KOPT-K1 (cell line): ENCODE measurements around the gene TMEM220.

Experiments used
- H3K27ac ChIP-seq: fragments of 200-600 bp; sonication (generic); 2 replicates; pipeline ENCODE4 v1.5.1; 2016; ENCODE audit warnings: antibody characterized with exemption, mild to moderate bottlenecking, low read depth, low read length; ENCODE audit not compliant: poor library complexity, severe bottlenecking
- H3K36me3 ChIP-seq: fragments of 200-600 bp; sonication (generic); 2 replicates; pipeline ENCODE4 v1.5.1; 2017; ENCODE audit warnings: antibody characterized with exemption, mild to moderate bottlenecking, low read length, moderate library complexity; ENCODE audit not compliant: insufficient read depth
- H3K9me3 ChIP-seq: fragments of 200-600 bp; sonication (generic); 2 replicates; pipeline ENCODE4 v1.5.1; 2017; ENCODE audit warnings: antibody characterized with exemption, low read length, mild to moderate bottlenecking; ENCODE audit not compliant: insufficient read depth, poor library complexity, severe bottlenecking

The TMEM220 gene

DNA sequence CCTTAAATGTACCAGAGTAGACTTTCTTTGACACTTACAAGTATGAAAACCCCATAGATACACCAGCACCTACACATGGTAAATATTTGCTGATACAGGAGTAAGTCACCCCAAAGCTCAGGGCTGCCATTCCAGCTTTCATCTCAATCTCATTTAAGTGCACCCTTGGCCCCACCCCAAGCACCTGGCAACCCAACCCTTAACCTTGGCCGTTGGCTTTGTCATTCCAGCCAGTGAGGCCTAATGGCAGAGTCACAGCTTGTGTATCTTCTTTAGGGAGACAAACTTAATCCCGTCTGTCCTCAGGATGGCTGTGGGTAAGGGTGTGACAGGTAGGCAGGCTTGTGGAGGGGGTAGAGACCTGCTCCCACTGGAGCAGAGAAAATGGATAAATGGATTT lies 31.5 kb upstream of the TMEM220 start:
- H3K9me3 ChIP-seq, result no peaks in the 10 kb centered on the region
- no peaks in the 10 kb centered on the region for H3K36me3 ChIP-seq
- no peak overlapping the region for H3K27ac ChIP-seq

DNA sequence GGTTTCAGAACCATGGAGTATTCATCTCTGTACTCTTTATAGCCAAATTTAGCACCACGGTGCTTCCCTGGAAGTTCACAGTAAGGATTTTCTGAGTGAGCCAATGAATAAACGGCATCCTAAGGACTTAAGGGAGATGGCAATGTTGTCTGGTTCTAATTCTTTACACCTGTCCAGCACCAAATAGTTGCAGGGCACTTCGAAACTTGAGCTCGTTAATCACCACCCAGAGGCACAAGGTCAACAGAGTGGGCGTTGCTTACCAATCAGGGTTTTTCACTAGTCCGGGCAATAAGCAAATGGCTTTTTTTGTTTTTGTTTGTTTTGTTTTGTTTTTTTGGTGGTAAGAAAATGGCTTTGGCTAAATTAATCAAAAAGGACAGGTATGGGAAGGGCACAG lies 28.2 kb upstream of the TMEM220 start:
- Histone ChIP-seq H3K36me3 (no peaks in the 10 kb centered on the region), H3K27ac (no peak overlapping the region), H3K9me3 (no peaks in the 10 kb centered on the region)

DNA sequence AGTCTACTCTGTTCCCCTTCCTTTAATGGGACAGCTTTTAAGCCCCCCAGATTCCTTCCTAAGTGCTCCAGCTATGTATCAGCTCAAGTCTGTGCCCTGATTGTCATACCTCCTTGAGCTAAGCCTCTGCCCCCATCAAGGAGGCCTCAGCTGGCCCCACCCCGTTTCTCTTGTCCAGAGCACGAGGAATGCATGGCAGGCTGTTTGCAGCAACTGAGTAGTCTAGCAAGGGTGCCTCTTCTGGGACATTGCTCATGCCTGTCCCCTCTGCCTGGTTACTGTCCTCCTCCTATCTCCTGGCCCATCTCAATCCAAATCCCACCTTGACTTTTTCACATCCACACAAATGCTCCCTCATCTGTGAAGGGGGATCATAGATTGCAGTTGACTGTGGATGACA lies 27.8 kb upstream of the TMEM220 start:
- H3K9me3 ChIP-seq, result no peaks in the 10 kb centered on the region
- no peaks in the 10 kb centered on the region for H3K36me3 ChIP-seq
- H3K27ac ChIP-seq, result no peak overlapping the region

DNA sequence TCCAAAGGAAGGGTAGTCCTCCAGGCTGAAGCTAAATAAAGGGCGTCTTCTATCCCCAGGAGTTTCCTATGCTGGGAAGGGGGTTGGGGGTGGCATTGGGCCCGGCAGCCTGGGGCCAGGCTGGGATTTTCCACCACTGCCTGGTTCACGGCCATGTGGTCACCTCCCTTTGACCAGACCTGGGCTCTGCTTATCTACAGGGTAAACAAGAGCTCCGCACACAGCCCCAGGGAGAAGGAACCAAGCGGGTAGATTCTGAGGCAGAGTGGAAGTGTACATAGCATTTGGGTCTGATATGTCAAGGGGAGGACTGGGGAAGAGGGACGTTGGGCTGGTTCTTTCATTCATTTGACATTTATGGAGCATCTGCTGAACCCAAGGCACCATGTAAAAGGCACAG lies 27.2 kb upstream of the TMEM220 start:
- no peaks in the 10 kb centered on the region for H3K36me3 ChIP-seq
- no peak overlapping the region for H3K27ac ChIP-seq
- H3K9me3 ChIP-seq, result no peaks in the 10 kb centered on the region

DNA sequence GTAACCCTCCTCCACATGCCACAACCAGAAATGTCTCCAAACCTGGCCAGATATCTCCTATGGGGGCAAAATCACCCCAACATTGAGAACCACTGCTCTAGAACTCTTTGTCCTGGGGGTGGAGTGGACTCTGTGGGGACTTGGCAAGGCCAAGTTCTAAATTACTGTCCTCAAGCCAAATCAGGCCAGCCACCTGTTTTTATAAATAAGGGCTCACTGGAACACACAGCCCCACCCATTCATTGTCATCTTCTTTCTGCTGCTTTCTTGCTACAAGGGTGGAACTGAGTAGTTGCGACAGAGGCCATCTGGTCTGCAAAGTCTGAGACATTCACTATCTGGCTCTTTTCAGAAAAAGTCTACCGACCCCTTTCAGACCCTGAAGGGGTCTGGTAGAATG lies 26.8 kb upstream of the TMEM220 start:
- Histone ChIP-seq H3K9me3 (no peaks in the 10 kb centered on the region), H3K27ac (no peak overlapping the region), H3K36me3 (no peaks in the 10 kb centered on the region)

DNA sequence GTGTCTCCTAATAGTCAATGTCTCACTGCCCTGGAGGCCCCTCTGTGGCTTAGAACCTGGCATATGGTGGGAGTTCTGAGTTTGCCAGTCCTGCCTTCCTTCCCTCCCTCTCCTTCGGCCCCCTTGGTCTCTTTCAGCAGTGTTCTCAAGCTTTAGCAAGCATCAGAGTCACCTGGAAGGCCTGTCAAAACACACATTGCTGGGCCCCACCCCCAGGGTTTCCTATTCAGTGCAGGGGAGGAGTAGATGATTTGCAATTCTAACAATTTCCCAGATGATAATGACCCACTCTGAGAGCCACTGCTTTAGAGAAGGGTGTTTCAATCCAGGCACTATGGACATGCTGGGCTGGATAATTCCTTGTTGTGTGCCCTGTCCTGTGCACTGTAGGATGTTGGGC lies 26.4 kb upstream of the TMEM220 start:
- no peaks in the 10 kb centered on the region for H3K36me3 ChIP-seq
- no peak overlapping the region for H3K27ac ChIP-seq
- H3K9me3 ChIP-seq, result no peaks in the 10 kb centered on the region

DNA sequence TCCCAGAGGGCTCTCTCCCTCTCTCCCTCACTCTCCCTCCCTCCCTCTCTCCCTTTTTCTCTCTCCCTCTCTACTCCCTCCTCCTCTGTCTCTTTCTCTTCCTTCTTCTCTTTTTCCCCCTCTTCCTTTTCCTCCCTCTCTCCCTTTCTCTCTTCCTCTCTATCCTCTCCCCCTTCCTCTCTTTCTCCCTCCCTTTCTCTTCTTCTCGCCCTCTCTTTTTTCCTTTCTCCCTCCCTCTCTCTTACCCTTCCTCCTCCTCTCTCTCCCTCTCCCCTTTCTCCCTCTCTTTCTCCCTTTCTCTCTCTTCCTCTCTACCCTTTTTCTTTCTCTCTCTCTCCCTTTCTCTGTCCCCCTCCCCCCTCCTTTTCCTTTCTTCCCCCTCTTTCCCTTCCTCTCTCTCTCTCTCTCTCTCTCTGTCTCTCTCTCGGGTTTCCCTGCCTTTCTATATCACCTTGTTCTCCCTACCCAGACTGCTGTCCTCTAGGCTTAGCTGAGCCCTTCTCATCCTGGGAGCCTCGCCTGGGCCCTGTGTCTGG lies 25.8 kb upstream of the TMEM220 start:
- Histone ChIP-seq H3K36me3 (no peaks in the 10 kb centered on the region), H3K27ac (no peak overlapping the region), H3K9me3 (no peaks in the 10 kb centered on the region)

DNA sequence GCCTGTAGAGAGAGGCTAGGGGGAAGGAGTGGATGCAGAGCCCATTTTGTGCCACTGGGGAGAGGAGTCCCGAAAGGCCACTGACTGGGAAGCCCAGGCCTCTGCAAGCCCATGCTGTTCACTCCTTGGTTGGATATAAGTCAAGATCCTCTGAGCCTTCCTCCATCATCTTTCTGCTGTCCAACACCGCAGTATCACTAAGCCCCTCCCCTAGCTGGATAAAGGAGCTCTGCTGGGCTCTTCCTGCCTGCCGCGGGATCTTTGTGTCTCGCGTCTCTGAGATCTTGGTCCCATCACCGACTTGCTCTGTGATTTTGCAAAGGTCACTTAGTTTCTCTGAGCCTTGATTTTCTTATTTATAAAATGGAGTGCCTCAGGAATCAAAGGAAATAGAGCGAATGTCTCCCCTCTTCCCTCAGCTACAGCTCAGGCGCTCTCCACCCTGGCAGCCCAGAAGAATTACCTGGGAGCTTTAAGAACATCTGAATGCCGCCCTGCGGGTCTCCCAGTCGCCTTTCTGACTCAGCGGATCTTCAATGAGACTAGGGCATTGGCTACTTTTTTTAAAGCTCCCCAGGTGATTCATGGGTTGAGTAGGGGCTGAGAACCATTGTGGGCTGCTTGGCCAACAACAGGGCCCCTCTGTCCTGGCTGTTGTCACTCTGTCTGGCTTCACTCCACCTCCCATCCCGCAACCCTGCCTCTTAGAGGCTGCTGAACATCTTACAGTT lies 25.2 kb upstream of the TMEM220 start:
- no peak overlapping the region for H3K27ac ChIP-seq
- H3K9me3 ChIP-seq, result no peaks in the 10 kb centered on the region
- H3K36me3 ChIP-seq, result no peaks in the 10 kb centered on the region

DNA sequence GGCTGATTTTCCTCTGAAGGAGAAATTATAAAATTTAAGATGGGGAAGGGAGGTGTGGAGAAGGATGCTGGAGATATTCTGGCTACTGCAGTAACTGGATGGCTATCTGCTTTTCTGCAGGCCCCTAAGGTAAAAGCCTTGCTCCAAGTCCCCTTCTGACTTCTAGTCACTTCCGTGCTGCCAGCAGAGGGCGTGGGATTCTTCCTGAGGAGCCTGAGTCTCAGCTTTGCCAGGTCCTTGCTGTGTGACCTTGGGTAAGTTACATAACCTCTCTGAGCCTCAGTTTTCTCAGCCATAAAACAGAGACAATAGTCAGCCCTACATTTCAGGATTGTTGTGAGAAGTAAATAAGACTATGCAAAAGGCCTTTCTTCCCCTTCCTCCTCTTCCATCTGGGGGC lies 24.3 kb upstream of the TMEM220 start:
- Histone ChIP-seq H3K27ac (no peak overlapping the region), H3K9me3 (no peaks in the 10 kb centered on the region), H3K36me3 (no peaks in the 10 kb centered on the region)

DNA sequence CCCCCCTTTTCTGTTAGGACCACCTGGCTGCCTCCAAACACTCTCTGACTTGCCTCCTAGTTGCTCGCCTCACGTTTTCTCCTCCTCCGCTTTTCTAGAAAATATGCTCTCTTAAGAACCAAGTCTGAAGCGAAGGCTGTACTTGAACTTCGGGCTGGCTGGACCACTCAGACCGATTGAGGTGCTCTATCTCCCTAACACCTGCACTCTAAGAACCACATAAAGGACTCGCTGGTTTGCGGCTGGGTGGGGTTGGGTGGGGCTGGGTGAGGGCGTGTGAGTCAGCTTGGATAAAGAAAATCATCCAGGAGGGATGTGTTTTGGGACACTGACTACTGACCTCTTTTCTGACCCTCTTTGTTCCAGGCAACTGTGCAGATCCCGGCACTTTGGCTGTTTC lies 22.9 kb upstream of the TMEM220 start:
- H3K27ac ChIP-seq, result no peak overlapping the region
- H3K9me3 ChIP-seq, result no peaks in the 10 kb centered on the region
- no peaks in the 10 kb centered on the region for H3K36me3 ChIP-seq

DNA sequence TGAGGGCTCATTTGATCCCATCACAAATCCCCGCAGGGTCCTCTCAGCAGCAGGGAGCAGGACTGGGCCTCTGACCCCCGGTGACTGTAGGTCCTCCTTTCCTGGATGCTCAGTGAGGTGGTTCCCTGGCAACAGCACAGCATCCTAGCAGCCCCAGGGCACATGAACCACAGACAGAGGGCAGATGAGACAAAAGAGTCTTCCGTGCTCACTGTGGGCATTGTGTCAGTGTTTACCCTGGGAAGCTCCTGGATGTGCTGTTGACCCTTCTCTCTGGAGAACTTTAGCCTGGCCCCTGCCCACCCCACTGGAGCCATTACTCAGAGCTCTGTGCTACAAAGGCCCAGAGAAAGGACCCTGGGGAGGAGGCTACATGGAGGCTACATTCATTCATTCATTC lies 21.7 kb upstream of the TMEM220 start:
- Histone ChIP-seq H3K9me3 (no peaks in the 10 kb centered on the region), H3K36me3 (no peaks in the 10 kb centered on the region), H3K27ac (no peak overlapping the region)

DNA sequence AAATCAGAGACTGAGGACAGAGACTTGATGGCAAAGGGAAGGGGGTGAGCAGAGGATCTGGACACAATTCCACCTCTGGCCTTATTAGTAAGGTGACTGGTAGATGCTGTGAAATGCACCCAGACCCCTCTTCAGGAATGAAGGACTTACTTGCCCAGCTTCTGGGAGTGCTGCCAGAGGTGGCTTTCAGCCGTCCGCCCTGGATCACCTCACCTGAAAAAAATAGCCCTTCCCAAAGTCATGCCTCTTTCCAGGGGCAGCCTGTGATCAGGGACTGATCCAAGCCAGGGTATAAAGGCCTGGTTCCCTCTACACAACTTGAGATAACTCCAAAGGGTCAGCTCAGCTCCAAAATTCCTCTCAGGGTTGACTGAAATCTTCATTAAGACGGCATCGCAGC lies 20.4 kb upstream of the TMEM220 start:
- H3K27ac ChIP-seq, result no peak overlapping the region

DNA sequence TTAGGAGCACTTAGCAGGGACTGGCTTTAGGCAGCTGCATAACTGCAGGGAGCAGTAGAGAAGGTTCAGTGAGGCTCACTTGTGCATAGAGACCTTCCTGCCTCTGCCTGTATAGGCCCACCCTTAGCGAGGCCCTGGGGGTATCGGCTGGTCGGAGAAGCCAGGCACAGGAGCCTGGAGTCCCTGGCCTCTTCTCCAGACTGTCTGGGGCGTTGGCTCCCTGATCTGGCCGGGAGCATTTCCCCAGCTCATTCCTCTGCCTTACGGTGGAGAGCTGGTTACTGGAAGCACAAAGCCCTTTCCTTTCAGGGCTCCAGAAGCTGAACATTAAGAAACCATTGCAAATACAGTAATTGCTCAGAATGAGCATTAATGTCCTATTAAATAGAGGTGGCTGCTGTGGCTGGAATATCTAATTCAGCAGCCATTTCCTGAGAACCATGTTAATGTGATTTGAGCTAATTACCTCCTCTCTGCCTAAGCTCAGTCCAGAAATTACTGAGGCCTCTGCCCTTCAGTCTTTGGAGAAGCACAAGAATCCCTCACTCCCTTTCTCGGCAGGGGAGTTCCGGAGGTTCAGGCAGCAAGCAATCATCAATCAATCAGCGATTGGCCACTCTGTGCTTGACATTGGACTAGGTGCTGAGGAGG lies 18.8 kb upstream of the TMEM220 start:
- no peak overlapping the region for H3K27ac ChIP-seq

More for the DNA sequence above, 20.4 kb upstream of the TMEM220 start:
- H3K9me3 ChIP-seq, result no peaks in the 10 kb centered on the region
- no peaks in the 10 kb centered on the region for H3K36me3 ChIP-seq

DNA sequence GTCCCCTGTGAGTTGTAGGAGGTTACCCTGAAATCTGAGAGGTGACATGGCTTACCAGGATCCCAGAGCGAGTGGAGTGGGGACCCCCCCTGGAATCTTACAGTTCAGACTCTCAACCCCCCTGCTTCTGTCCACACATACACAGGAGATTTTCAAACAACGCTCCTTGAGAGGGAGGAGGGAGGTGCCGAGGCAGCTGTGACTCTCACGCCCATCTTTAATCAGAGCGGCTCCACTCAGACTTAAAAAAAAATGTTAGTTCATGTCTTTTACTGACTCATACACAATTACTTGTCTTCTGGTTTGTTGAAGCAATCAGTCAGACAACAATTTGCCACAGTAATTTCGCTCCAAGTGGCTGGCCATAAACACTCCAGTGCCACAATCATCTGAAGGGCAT lies 15.4 kb upstream of the TMEM220 start:
- no peak overlapping the region for H3K27ac ChIP-seq
- no peaks in the 10 kb centered on the region for H3K36me3 ChIP-seq
- H3K9me3 ChIP-seq, result no peaks in the 10 kb centered on the region

More for the DNA sequence above, 18.8 kb upstream of the TMEM220 start:
- Histone ChIP-seq H3K9me3 (no peaks in the 10 kb centered on the region), H3K36me3 (no peaks in the 10 kb centered on the region)

DNA sequence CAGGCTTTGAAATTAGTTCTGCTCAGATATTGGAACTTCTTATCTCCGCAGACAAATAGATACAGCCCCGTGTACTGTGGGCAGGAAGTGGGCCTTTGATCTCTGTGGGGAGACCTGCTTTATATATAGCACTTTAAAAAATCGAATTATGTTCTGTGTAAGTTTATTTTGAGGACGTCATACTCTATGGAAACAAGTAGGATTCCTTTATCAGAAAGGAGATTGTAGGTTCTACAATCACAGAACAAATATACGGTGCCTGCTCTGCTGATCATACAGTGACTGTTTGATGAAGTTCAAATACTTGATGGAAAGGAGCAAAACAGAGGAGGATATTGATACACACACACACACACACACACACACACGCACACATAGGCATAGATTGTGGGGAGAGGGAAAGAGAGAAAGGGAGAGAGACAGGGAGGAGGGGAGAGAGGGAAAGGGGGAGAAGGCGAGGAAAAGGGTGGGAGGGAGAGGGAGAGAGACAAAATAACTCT lies 14.7 kb upstream of the TMEM220 start:
- no peaks in the 10 kb centered on the region for H3K36me3 ChIP-seq
- H3K27ac ChIP-seq, result no peak overlapping the region
- no peaks in the 10 kb centered on the region for H3K9me3 ChIP-seq
